Measurements from ENCODE around the gene PSMC5.

GRCh38 chr17:63832014-63832413, 4.8 kb downstream of the PSMC5 start:
- no peak for TF ChIP-seq EZH2 (IDR thresholded peaks at IDR 0.05; ENCODE audit: borderline replicate concordance, low read length)
- TF ChIP-seq, protein P1, sequence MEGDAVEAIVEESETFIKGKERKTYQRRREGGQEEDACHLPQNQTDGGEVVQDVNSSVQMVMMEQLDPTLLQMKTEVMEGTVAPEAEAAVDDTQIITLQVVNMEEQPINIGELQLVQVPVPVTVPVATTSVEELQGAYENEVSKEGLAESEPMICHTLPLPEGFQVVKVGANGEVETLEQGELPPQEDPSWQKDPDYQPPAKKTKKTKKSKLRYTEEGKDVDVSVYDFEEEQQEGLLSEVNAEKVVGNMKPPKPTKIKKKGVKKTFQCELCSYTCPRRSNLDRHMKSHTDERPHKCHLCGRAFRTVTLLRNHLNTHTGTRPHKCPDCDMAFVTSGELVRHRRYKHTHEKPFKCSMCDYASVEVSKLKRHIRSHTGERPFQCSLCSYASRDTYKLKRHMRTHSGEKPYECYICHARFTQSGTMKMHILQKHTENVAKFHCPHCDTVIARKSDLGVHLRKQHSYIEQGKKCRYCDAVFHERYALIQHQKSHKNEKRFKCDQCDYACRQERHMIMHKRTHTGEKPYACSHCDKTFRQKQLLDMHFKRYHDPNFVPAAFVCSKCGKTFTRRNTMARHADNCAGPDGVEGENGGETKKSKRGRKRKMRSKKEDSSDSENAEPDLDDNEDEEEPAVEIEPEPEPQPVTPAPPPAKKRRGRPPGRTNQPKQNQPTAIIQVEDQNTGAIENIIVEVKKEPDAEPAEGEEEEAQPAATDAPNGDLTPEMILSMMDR (conservative IDR thresholded peaks at IDR 0.05 in 1 of 2, IDR thresholded peaks at IDR 0.05 in 1 of 2; ENCODE audit: extremely low read depth in 1 of 2, insufficient read depth in 1 of 2, low read depth in 1 of 2, low read length in 2 of 2) = no peak

Measured in mammary epithelial cell (primary cell).